Amniotic epithelial cell (primary cell): ENCODE measurements around the gene WAC.
"Not testable (repeated sequence)": the region's sequence is repeated elsewhere in the genome, so short reads cannot be mapped to it uniquely, and the experiment has no call there.

Source experiments
- DNase-seq: peaks from one replicate; pipeline ENCODE4 v3.0.0-alpha.2; 2010; ENCODE audit warnings: low read depth

The WAC gene

GRCh38 chr10:28609636-28610035 is 76.7 kb downstream of the WAC start:
- DNase-seq = not testable (repeated sequence)

- no peak for DNase-seq
Measured at GRCh38 chr10:28612877-28613276, 80.0 kb downstream of the WAC start.

GRCh38 chr10:28616514-28616913 is 83.6 kb downstream of the WAC start:
- DNase-seq = no peak

GRCh38 chr10:28619455-28619854 is 86.5 kb downstream of the WAC start:
- no peak for DNase-seq

- DNase-seq = peak; percentile 8
Measured at GRCh38 chr10:28620251-28620650, 87.3 kb downstream of the WAC start.

GRCh38 chr10:28623483-28623882 is 90.6 kb downstream of the WAC start:
- peak; percentile 45 for DNase-seq

- DNase-seq = no peak
Measured at GRCh38 chr10:28624351-28624750, 91.4 kb downstream of the WAC start.

GRCh38 chr10:28627102-28627501 is 94.2 kb downstream of the WAC start:
- DNase-seq = no peak

GRCh38 chr10:28628184-28628893 is 95.4 kb downstream of the WAC start:
- DNase-seq = peak; percentile 75

GRCh38 chr10:28631896-28632583 is 99.1 kb downstream of the WAC start:
- peak; percentile 31 for DNase-seq

GRCh38 chr10:28632584-28632945 is 99.6 kb downstream of the WAC start:
- DNase-seq = no peak

GRCh38 chr10:28633750-28634149 is 100.8 kb downstream of the WAC start:
- peak; percentile 69 for DNase-seq

- DNase-seq = no peak
Measured at GRCh38 chr10:28637346-28637745, 104.4 kb downstream of the WAC start.

GRCh38 chr10:28638392-28638791 is 105.5 kb downstream of the WAC start:
- no peak for DNase-seq

- no peak for DNase-seq
Measured at GRCh38 chr10:28640551-28640950, 107.6 kb downstream of the WAC start.

GRCh38 chr10:28644647-28645046 is 111.7 kb downstream of the WAC start:
- DNase-seq = no peak

- no peak for DNase-seq
Measured at GRCh38 chr10:28652106-28652505, 119.2 kb downstream of the WAC start.

- DNase-seq = no peak
Measured at GRCh38 chr10:28652703-28653102, 119.8 kb downstream of the WAC start.

GRCh38 chr10:28658824-28659223 is 125.9 kb downstream of the WAC start:
- DNase-seq = not testable (repeated sequence)

- peak; percentile 91 for DNase-seq
Measured at GRCh38 chr10:28661035-28661434, 128.1 kb downstream of the WAC start.

GRCh38 chr10:28663576-28664368 is 130.9 kb downstream of the WAC start:
- DNase-seq = peak; percentile 84

GRCh38 chr10:28664369-28664740 is 131.4 kb downstream of the WAC start:
- peak; percentile 94 for DNase-seq
